ENCODE results near the gene LACTBL1.

Gene LACTBL1

GRCh38 chr1:22944346-22945055, 28.2 kb downstream of the LACTBL1 start:
- no peak for DNase-seq (ENCODE audit: low spot score)

GRCh38 chr1:22941257-22941656, 31.4 kb downstream of the LACTBL1 start:
- no peak for DNase-seq (ENCODE audit: low spot score)

DNA sequence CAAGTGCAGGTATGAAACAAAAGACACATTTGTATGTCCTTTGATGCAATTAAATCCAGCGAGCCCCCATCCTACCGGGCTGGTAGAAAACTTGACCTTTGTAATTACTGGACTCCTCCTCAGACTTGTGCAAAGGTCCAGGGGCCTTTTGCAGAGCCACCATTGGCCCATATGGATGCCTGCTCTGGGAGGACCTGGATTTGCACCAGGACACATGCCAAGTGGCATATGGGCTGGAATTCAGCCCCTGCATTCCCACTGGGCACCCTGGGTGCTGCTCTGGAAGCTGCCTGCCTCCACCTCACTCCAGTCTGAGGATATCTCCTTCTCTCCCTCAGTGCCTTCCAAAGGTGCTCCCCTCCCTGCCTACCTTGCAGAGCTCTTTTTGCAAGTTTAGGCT, 36.0 kb downstream of the LACTBL1 start:
- DNase-seq (ENCODE audit: low spot score), result no peak

GRCh38 chr1:22935433-22935832, 37.2 kb downstream of the LACTBL1 start:
- DNase-seq (ENCODE audit: low spot score), result no peak

- DNase-seq (ENCODE audit: low spot score), result no peak
Measured at GRCh38 chr1:22932803-22933470, 39.7 kb downstream of the LACTBL1 start.

- DNase-seq (ENCODE audit: low spot score), result no peak
Measured at GRCh38 chr1:22930240-22930912, 42.3 kb downstream of the LACTBL1 start.

- no peak for DNase-seq (ENCODE audit: low spot score)
Measured at GRCh38 chr1:22925111-22925510, 47.6 kb downstream of the LACTBL1 start.

GRCh38 chr1:22922640-22923039, 50.0 kb downstream of the LACTBL1 start:
- DNase-seq (ENCODE audit: low spot score), result no peak

DNA sequence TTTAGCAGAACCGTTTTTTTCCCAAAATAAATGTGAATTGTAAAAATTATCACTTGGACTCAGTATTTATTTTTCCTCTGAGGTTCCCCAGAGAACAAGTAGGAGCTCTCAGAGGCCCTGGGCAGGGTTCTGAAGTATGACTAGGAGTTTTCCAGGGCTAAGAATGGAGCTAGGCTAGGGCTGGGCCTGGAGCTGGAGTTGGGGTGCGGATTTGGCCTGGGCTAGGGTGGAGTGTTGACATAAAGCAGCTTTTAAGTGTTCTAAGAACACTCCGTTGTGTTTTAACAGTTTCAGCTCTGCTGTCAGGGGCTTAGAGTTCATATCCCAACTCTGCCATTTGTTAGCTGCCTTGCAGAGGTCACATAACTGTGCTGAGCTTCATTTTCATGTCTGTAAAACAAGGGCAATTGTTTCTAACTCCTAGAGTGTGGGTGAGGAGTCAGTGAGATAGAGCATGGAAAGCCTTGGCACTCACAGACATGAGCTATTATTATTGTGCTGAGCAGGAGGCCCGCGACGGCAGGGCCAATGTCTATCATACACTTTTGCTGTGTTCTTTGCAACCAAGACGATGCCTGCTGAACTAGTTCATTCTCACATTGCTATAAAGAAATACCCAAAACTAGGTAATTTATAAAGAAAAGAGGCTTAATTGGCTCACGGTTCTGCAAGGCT, 51.1 kb downstream of the LACTBL1 start:
- DNase-seq (ENCODE audit: low spot score), result no peak

DNA sequence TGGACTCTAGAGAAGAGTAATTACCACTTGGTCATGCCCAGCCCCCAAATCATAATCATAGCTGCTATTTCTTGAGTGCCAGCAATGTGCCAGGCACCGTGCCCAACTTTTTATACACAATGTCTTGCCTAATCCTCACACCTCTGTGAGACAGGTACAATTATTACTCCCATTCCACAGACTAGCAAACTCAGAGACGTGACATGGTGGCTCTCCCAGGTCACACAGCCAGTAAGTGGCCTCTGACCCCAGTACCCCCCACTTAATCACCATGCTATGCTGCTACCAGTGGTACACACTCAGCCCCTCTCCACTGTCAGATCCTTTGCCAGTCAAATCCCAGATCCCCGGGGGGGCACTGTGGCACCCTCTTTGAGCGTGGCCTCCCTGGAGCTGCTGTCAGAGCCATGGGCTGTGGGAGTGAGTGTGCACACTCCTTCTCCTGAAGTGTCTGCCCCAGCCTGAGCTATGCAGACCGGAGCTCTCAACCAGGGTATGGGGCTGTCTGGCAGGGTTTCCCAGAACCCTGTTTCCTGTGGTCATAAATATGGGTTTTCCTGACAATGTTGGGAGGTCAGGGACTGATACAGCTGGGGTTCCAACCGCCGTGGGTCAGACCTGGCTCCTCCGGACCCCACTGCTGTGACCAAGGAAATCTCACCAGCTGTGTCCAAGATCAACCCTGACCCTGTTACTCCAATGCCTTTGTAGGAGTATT, 51.8 kb downstream of the LACTBL1 start:
- DNase-seq (ENCODE audit: low spot score), result no peak

DNA sequence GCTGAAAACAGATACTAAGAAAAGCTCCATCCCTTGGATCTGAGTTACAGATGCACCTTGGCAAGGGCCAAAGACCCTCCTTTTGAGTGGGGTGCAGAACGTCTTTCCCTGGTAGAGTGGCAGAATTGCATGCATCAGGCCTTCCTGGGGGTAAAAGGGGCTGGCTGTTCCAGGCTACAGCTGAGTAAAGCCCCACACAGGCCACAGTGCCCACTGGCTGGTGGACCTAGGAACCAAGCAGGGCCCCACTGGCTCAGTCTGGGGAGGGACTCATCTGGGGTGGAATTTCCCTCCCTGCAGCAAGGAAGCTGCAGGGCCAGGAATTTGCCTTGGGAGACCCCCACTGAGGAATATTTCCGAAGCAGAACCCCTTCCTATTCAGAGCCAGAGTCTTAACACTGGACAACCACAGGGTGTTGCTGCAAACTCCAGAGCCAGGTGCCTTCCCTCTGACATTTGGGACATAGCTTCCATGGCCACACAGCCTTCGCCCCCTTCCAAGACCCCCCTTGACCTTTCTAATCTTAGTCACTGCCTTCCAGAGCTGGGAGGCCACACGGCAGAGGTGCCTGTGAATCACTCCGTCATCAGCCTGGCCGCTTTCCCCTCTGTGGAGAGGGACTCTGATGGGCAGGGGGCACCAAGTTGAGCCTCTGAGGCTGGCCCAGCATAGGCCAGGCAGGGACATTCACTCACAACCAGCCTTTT, 52.5 kb downstream of the LACTBL1 start:
- no peak for DNase-seq (ENCODE audit: low spot score)

- no peak for DNase-seq (ENCODE audit: low spot score)
Measured at GRCh38 chr1:22919341-22920025, 53.2 kb downstream of the LACTBL1 start.

- DNase-seq (ENCODE audit: low spot score), result no peak
Measured at GRCh38 chr1:22918644-22919043, 54.0 kb downstream of the LACTBL1 start.

DNA sequence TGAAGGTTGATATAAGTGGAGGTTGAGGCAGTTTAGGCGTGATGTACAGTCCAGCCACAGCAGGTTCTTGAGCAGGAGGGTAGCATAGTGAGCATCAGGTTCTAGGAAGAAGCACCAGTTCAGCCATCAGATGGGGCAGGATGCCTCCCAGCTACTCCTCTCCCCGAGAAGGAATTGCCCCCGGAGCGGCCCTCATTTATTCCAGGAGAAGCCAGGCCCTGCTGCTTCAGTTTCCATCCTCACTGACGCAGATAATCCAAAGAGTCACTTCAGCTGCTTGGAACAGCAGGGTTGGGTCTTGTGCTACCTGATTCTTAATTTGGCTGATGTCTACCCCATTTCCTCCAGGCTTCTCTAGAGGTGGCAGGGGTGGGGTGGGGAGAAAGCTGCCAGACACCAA, 54.7 kb downstream of the LACTBL1 start:
- no peak for DNase-seq (ENCODE audit: low spot score)

DNA sequence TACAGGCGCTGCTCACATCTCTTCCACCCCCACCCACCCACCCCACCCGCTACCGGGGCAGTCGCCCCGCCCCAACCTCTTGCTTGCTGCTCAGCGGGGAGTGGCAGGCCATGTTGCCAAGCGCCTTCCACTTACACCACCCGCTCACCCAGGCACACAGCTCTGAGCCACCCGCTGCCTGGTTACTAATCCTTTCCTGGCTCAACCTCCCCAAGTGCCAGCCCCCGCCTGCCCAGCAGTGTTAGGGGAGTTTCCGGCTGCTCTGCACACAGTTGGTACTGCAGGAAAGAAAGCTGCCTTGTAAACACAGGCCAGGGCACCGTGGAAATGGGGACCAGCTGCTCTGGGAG, 56.2 kb downstream of the LACTBL1 start:
- peak; percentile 22 for DNase-seq (ENCODE audit: low spot score)

DNA sequence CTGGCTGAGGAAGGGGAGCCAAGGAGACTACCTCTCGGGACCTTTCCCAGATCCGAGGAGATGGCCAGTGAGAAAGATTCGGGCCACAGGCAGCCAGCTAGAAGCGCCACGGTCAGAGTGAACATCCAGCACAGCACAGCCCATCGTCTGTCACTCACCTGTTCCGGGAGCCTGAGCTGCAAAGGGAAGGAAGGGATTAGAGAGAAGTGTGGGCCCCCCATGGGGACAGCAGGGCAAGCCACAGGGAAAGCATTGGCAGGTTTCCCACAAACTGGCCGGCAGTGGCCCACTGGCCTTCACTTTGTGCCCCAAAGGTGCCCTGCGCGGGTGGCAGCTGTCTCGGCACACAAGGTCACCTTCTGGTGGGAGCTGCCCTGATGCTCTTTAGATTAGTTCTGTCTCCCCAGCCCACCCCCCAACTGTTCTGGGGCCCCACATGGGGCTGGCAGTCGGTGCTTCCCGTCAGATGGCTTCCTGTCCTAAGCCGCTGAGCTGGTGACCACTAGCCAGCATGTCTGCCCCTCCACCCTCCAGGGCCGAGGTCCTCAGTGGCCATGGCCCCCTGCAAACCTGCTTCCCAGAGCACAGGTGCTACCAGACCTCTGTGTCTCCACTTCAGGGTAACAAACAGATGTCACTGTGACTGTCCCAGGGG, 56.7 kb downstream of the LACTBL1 start:
- DNase-seq (ENCODE audit: low spot score), result no peak

- DNase-seq (ENCODE audit: low spot score), result no peak
Measured at GRCh38 chr1:22915231-22915630, 57.4 kb downstream of the LACTBL1 start.

GRCh38 chr1:22914633-22915217, 57.9 kb downstream of the LACTBL1 start:
- DNase-seq (ENCODE audit: low spot score), result no peak

GRCh38 chr1:22914156-22914555, 58.5 kb downstream of the LACTBL1 start:
- no peak for DNase-seq (ENCODE audit: low spot score)

Data from putamen (tissue), 1 donor.